HepG2 (cell line): ENCODE results near the gene NOTCH4. TPM values are rescaled to one million over a fixed set of nuclear protein-coding genes. Genes with fewer than 3 reads are reported as not detected.
A peak's percentile ranks its signal among the peaks of the same experiment; 100 is the strongest.

Source experiments
- BCL6 ChIP-seq: IDR thresholded peaks from 2 replicates; pipeline ENCODE4 v1.6.1; 2016; ENCODE audit warnings: missing genetic modification reagents, missing compliant biosample characterization
- CCDC6 ChIP-seq: sonication (generic); formaldehyde crosslinking; IDR thresholded peaks from 2 replicates; pipeline ENCODE4 v1.8.1; 2022; ENCODE audit warnings: mild to moderate bottlenecking, missing genetic modification reagents, moderate library complexity
- CHD4 ChIP-seq: fragments of 200-600 bp; sonication (generic); IDR thresholded peaks from 2 replicates; pipeline ENCODE4 v1.7.0; 2017; ENCODE audit warnings: mild to moderate bottlenecking, low read length, borderline replicate concordance
- FOXP1 ChIP-seq, 2 experiments: fragments of 450-650 bp in 1 of 2; IDR thresholded peaks; 2 replicates each; pipeline ENCODE4 v1.6.1; 2017 to 2018; ENCODE audit warnings: antibody characterized with exemption in 1 of 2
- IKZF1 ChIP-seq: fragments of 450-650 bp; IDR thresholded peaks from 2 replicates; pipeline ENCODE4 v1.7.1; 2016
- MIXL1 ChIP-seq: IDR thresholded peaks from 2 replicates; pipeline ENCODE4 v1.6.1; 2016
- RFXANK ChIP-seq: IDR thresholded peaks from 2 replicates; pipeline ENCODE4 v1.6.1; 2016
- RFXAP ChIP-seq: sonication (generic); formaldehyde crosslinking; IDR thresholded peaks from 2 replicates; pipeline ENCODE4 v1.4.0; 2020; ENCODE audit warnings: missing genetic modification reagents, borderline replicate concordance
- SRSF1 ChIP-seq: fragments of 200-400 bp; formaldehyde crosslinking; optimal IDR thresholded peaks from 2 replicates; pipeline ENCODE3; 2017; ENCODE audit warnings: mild to moderate bottlenecking, low read depth, low read length, moderate library complexity
- TBP ChIP-seq: sonication (generic); formaldehyde crosslinking; IDR thresholded peaks from 2 replicates; pipeline ENCODE4 v1.5.0; 2020; ENCODE audit warnings: missing genetic modification reagents
- ZBTB20 ChIP-seq: sonication (generic); formaldehyde crosslinking; IDR thresholded peaks from 2 replicates; pipeline ENCODE4 v1.8.1; 2023; ENCODE audit warnings: missing genetic modification reagents, low read depth, mild to moderate bottlenecking, borderline replicate concordance
- ZBTB42 ChIP-seq: sonication (generic); formaldehyde crosslinking; IDR thresholded peaks from 2 replicates; pipeline ENCODE4 v1.5.0; 2020; ENCODE audit warnings: mild to moderate bottlenecking, missing genetic modification reagents
- ZNF296 ChIP-seq: sonication (generic); formaldehyde crosslinking; conservative IDR thresholded peaks from 2 replicates; pipeline ENCODE4 v1.5.0; 2020; ENCODE audit warnings: mild to moderate bottlenecking, missing genetic modification reagents
- ZNF318 ChIP-seq: sonication (generic); formaldehyde crosslinking; IDR thresholded peaks from 2 replicates; pipeline ENCODE4 v1.4.0; 2020; ENCODE audit warnings: mild to moderate bottlenecking, missing genetic modification reagents
- ZNF362 ChIP-seq: sonication (generic); formaldehyde crosslinking; IDR thresholded peaks from 2 replicates; pipeline ENCODE4 v1.4.0; 2020; ENCODE audit warnings: missing genetic modification reagents, mild to moderate bottlenecking, borderline replicate concordance
- ZNF761 ChIP-seq: sonication (generic); formaldehyde crosslinking; conservative IDR thresholded peaks from 2 replicates; pipeline ENCODE4 v1.4.0; 2020; ENCODE audit warnings: mild to moderate bottlenecking, missing genetic modification reagents
- ZSCAN21 ChIP-seq: sonication (generic); formaldehyde crosslinking; IDR thresholded peaks from 2 replicates; pipeline ENCODE4 v1.8.0; 2022; ENCODE audit warnings: mild to moderate bottlenecking, missing genetic modification reagents, moderate library complexity, borderline replicate concordance
- polyA plus RNA-seq, 8 experiments: library from polyadenylated mRNA; depleted of rRNA in 3 of 8; stranded (reverse) in 7 of 8; unstranded in 1 of 8; fragments of >200 nt; fragmentation: Illumina TruSeq in 4 of 8; extraction: Trizol in 4 of 8; gene quantifications; 2 replicates each; pipeline versions ENCODE4 v1.2.1 to v1.2.3, GENCODE V29; 2011 to 2016; ENCODE audit warnings: low read depth in 4 of 8, missing spikeins in 1 of 8, mixed read lengths in 1 of 8; ENCODE audit not compliant: insufficient read depth in 1 of 8
- total RNA-seq, 5 experiments: library from RNA; depleted of rRNA; stranded (reverse); fragments of >200 nt; fragmentation: Illumina TruSeq; extraction: Trizol; gene quantifications; 2 replicates each; pipeline ENCODE4 v1.2.3, GENCODE V29; 2016; ENCODE audit warnings: low read depth in 1 of 5
- TF ChIP-seq, protein P1 (sequence below): sonication (generic); formaldehyde crosslinking; IDR thresholded peaks from 2 replicates; pipeline ENCODE4 v1.4.0; 2020; ENCODE audit warnings: missing genetic modification reagents
- TF ChIP-seq, protein P2 (sequence below): sonication (generic); formaldehyde crosslinking; IDR thresholded peaks from 2 replicates; pipeline ENCODE4 v1.5.0; 2020; ENCODE audit warnings: mild to moderate bottlenecking, missing genetic modification reagents, borderline replicate concordance

Gene NOTCH4
- total and polyA plus RNA-seq, 2 of the 13 experiments (the other 11 are each of a cell fraction or from before 2014, with no cell fraction given): 0.51 to 0.83 TPM

- TF ChIP-seq ZNF362 (no peak), ZNF761 (CRISPR knock-in tag) (no peak), ZBTB42 (CRISPR knock-in tag) (no peak), MIXL1 (CRISPR knock-in tag) (0 out of 2 replicates have a peak, but pooled peaks have one; percentile 65), ZSCAN21 (CRISPR knock-in tag) (no peak), ZNF318 (CRISPR knock-in tag) (no peak), FOXP1 (IDR thresholded peaks at IDR 0.05) (no peak), FOXP1 (CRISPR knock-in tag; IDR thresholded peaks at IDR 0.05) (no peak), CHD4 (no peak), ZBTB20 (CRISPR knock-in tag) (no peak), RFXANK (CRISPR knock-in tag) (peak; percentile 24; the same call in 1 of the 2 replicates), ZNF296 (CRISPR knock-in tag) (no peak), BCL6 (no peak), TBP (CRISPR knock-in tag) (no peak), IKZF1 (no peak), CCDC6 (CRISPR knock-in tag) (peak; percentile 11; the same call in 1 of the 2 replicates), SRSF1 (peak; percentile 16), RFXAP (no peak; the same call in 1 of the 2 replicates)
- TF ChIP-seq, protein P1, sequence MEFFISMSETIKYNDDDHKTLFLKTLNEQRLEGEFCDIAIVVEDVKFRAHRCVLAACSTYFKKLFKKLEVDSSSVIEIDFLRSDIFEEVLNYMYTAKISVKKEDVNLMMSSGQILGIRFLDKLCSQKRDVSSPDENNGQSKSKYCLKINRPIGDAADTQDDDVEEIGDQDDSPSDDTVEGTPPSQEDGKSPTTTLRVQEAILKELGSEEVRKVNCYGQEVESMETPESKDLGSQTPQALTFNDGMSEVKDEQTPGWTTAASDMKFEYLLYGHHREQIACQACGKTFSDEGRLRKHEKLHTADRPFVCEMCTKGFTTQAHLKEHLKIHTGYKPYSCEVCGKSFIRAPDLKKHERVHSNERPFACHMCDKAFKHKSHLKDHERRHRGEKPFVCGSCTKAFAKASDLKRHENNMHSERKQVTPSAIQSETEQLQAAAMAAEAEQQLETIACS: no peak
- TF ChIP-seq, protein P2, sequence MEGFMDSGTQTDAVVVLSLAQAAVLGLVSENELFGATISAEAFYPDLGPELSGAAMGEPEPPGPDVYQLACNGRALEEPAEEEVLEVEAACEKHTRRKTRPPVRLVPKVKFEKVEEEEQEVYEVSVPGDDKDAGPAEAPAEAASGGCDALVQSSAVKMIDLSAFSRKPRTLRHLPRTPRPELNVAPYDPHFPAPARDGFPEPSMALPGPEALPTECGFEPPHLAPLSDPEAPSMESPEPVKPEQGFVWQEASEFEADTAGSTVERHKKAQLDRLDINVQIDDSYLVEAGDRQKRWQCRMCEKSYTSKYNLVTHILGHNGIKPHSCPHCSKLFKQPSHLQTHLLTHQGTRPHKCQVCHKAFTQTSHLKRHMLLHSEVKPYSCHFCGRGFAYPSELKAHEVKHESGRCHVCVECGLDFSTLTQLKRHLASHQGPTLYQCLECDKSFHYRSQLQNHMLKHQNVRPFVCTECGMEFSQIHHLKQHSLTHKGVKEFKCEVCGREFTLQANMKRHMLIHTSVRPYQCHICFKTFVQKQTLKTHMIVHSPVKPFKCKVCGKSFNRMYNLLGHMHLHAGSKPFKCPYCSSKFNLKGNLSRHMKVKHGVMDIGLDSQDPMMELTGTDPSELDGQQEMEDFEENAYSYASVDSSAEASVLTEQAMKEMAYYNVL (CRISPR knock-in tag): no peak
These were observed 28.3 kb downstream of the NOTCH4 start (continued) for GRCh38 chr6:32195652-32195901.
